Esophagus squamous epithelium (tissue), 4 donors: ENCODE results near the gene ZNF624.

ENCODE experiments used
- POLR2A ChIP-seq, 4 donors: fragments of 450-650 bp; IDR thresholded peaks; one replicate each; pipeline ENCODE4 v1.6.1; 2017; ENCODE audit warnings: antibody characterized with exemption in 4 of 4, mild to moderate bottlenecking in 4 of 4, moderate library complexity in 3 of 4
- TF ChIP-seq, protein P1 (sequence below), 6 experiments: fragments of 450-650 bp in 4 of 6; fragments of 200-600 bp in 2 of 6; sonication (generic) in 2 of 6; IDR thresholded peaks; one replicate each; pipeline ENCODE4 v1.5.1; 2016 to 2019; ENCODE audit warnings: antibody characterized with exemption in 6 of 6, mild to moderate bottlenecking in 4 of 6, moderate library complexity in 4 of 6

DNA sequence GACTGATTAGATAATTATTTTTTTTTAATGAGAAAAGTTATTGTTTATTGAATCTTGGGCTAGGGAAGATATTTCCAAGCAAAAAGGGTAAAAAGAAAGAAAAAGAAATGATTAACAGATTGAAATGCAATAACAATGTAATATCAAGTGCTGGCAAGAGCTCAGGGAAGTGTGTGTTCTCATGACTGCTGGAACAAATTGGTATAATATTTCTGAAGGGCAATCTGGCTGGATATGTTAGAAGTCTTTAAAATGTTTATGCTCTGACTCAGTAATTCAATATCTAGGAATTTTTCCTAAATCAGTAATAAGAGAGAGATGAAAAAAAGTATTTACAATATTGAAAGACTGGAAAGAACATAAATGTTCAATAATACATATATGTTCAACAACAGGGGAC is 7.6 kb upstream of the ZNF624 start:
- TF ChIP-seq, protein P1, sequence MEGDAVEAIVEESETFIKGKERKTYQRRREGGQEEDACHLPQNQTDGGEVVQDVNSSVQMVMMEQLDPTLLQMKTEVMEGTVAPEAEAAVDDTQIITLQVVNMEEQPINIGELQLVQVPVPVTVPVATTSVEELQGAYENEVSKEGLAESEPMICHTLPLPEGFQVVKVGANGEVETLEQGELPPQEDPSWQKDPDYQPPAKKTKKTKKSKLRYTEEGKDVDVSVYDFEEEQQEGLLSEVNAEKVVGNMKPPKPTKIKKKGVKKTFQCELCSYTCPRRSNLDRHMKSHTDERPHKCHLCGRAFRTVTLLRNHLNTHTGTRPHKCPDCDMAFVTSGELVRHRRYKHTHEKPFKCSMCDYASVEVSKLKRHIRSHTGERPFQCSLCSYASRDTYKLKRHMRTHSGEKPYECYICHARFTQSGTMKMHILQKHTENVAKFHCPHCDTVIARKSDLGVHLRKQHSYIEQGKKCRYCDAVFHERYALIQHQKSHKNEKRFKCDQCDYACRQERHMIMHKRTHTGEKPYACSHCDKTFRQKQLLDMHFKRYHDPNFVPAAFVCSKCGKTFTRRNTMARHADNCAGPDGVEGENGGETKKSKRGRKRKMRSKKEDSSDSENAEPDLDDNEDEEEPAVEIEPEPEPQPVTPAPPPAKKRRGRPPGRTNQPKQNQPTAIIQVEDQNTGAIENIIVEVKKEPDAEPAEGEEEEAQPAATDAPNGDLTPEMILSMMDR (IDR thresholded peaks at IDR 0.05): no peak
- TF ChIP-seq POLR2A (IDR thresholded peaks at IDR 0.05): no peak
